PC-3 (cell line): ENCODE results near the gene ADH7. TPM values are rescaled to one million over a fixed set of nuclear protein-coding genes. Genes with fewer than 3 reads are reported as not detected.

Experiments used
- ATAC-seq: fragments of 200-7000 bp; cut with Tn5 transposase; 2 replicates; pipeline ENCODE4 v1.9.1; 2020; ENCODE audit warnings: mild to moderate bottlenecking, moderate library complexity
- Bru-seq: library from RNA; stranded (reverse); fragments of 400-500 nt; gene quantifications from one replicate; lab custom pipeline; 2021; lab: Mats Ljungman, UMichigan
- BruChase-seq, 2 experiments: library from RNA; stranded (reverse); fragments of 400-500 nt; gene quantifications; one replicate each; lab custom pipeline; 2021; lab: Mats Ljungman, UMichigan
- BruUV-seq: library from RNA; stranded (reverse); fragments of 400-500 nt; replicated peaks from 2 replicates; lab custom pipeline; 2021; lab: Mats Ljungman, UMichigan
- CTCF ChIA-PET: fragments of 300-600 bp; sonication (Branson Sonifier 250); formaldehyde crosslinking; loops from one replicate; lab custom pipeline; 2022; ENCODE audit warnings: antibody characterized with exemption; lab: Charles Lee
- POLR2A ChIA-PET: fragments of 300-600 bp; sonication (Branson Sonifier 250); formaldehyde crosslinking; loops from one replicate; lab custom pipeline; 2022; ENCODE audit warnings: antibody characterized with exemption; ENCODE audit not compliant: unreplicated experiment; lab: Charles Lee
- DNase-seq: peaks from one replicate; pipeline ENCODE4 v3.0.0-alpha.2; 2015
- H2AFZ ChIP-seq: fragments of 300-600 bp; sonication (generic); 2 replicates; pipeline ENCODE4 v1.6.0; 2016; ENCODE audit warnings: antibody characterized with exemption, low read length
- H3F3A ChIP-seq: fragments of 300-600 bp; sonication (generic); one replicate; pipeline ENCODE4 v1.6.0; 2017; ENCODE audit warnings: antibody characterized with exemption, low read length, control low read depth, mild to moderate bottlenecking; ENCODE audit not compliant: unreplicated experiment
- H3K27ac ChIP-seq: fragments of 300-600 bp; sonication (generic); 2 replicates; pipeline ENCODE4 v1.5.1; 2016; ENCODE audit warnings: mild to moderate bottlenecking, low read length
- H3K27me3 ChIP-seq: fragments of 300-600 bp; sonication (generic); 2 replicates; pipeline ENCODE4 v1.6.1; 2016; ENCODE audit warnings: low read length, mixed read lengths
- H3K36me3 ChIP-seq: fragments of 300-600 bp; sonication (generic); 2 replicates; pipeline ENCODE4 v1.6.1; 2016; ENCODE audit warnings: low read depth, mixed run types, low read length, mixed read lengths
- H3K4me1 ChIP-seq: fragments of 300-600 bp; sonication (generic); 2 replicates; pipeline ENCODE4 v1.5.1; 2016; ENCODE audit warnings: low read length; ENCODE audit not compliant: insufficient read depth
- H3K4me2 ChIP-seq: fragments of 300-600 bp; sonication (generic); 2 replicates; pipeline ENCODE4 v1.6.0; 2016; ENCODE audit warnings: low read length
- H3K4me3 ChIP-seq: fragments of 300-600 bp; sonication (generic); 2 replicates; pipeline ENCODE4 v1.5.1; 2016; ENCODE audit warnings: mild to moderate bottlenecking, low read length, mixed read lengths
- H3K79me2 ChIP-seq: fragments of 300-600 bp; sonication (generic); 2 replicates; pipeline ENCODE4 v1.6.1; 2017; ENCODE audit warnings: low read length, mixed read lengths
- H3K9ac ChIP-seq: fragments of 300-600 bp; sonication (generic); 2 replicates; pipeline ENCODE4 v1.6.0; 2016; ENCODE audit warnings: mild to moderate bottlenecking, low read length
- H3K9me2 ChIP-seq: fragments of 300-600 bp; sonication (generic); replicated peaks from 2 replicates; pipeline ENCODE4 v1.6.1; 2016; ENCODE audit warnings: mixed run types, low read length, mixed read lengths
- H3K9me3 ChIP-seq: fragments of 300-600 bp; sonication (generic); 2 replicates; pipeline ENCODE4 v1.6.1; 2016; ENCODE audit warnings: low read length, mixed read lengths
- H4K20me1 ChIP-seq: fragments of 300-600 bp; sonication (generic); 2 replicates; pipeline ENCODE4 v1.6.1; 2016; ENCODE audit warnings: low read length, mixed read lengths
- CTCF ChIP-seq: fragments of 300-600 bp; sonication (generic); conservative IDR thresholded peaks from 2 replicates; pipeline ENCODE4 v1.5.1; 2017; ENCODE audit warnings: antibody characterized with exemption, low read depth, mild to moderate bottlenecking, low read length
- EZH2 ChIP-seq: fragments of 300-600 bp; sonication (generic); IDR thresholded peaks from one replicate; pipeline ENCODE4 v1.6.1; 2017; ENCODE audit warnings: antibody characterized with exemption, mild to moderate bottlenecking, low read length; ENCODE audit not compliant: unreplicated experiment
- EZH2phosphoT487 ChIP-seq: fragments of 300-600 bp; sonication (generic); IDR thresholded peaks from 2 replicates; pipeline ENCODE4 v1.6.1; 2018; ENCODE audit warnings: mild to moderate bottlenecking, antibody characterized with exemption, low read length, borderline replicate concordance
- intact Hi-C: fragments of 100-400 bp; cut with micrococcal nuclease; formaldehyde crosslinking; loops from 2 replicates; pipeline ENCODE4 v1.9.0; 2023
- long read RNA-seq: library from polyadenylated mRNA; unstranded; transcript quantifications from one replicate; pipeline ENCODE4 v2.0.0, GENCODE V29; 2021; ENCODE audit not compliant: unreplicated experiment
- total RNA-seq: library from RNA; depleted of rRNA; stranded (reverse); fragments of >200 nt; gene quantifications from 2 replicates; pipeline ENCODE4 v1.2.3, GENCODE V29; 2014; rRNA removed

Gene ADH7
- total RNA-seq: not detected in 2 replicates
- percentile 2 among the genes with signal in this experiment for Bru-seq, nascent RNA
- BruChase-seq, experiment 1, labeled RNA remaining after a 6-hour chase: percentile 10 among the genes with signal in this experiment
- percentile 8 among the genes with signal in this experiment for BruChase-seq, experiment 2, labeled RNA remaining after a 2-hour chase
- long read RNA-seq: 0 reads

DNA sequence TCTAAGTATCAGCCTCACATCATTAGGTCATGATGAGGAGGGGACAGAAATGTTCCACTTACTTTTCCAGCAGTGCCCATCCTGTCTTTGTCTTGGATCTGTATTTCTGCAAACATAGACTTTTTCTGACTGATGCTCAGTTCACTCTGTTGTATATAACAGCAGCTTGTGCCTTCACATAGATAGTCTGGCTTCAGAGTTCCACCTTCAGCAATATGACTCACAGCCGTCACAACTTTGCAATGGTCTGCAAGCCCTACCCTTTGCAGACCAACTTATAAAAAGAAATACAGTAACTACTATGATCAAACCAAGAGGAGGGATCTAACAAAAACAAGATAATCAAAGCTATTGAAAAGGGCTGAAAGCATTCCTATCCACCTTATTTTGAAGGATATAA is at the start of gene ADH7:
Gene ADH7 (minus strand): TSS at position 189 of the 400 bp plus-strand sequence. CDS start 109 bp downstream, at position 80.
- H3K9me3 ChIP-seq: no peaks in the 10 kb centered on the region
- ATAC-seq (no peak), DNase-seq (no peak)
- H3K9ac ChIP-seq: no peak within 1 kb of the TSS
- H3K4me1 ChIP-seq: no peaks in the 10 kb centered on the region
- TF ChIP-seq EZH2phosphoT487 (no peak), EZH2 (no peak), CTCF (no peak)
- no peaks in the 10 kb centered on the region for H3K79me2 ChIP-seq
- no peak within 1 kb of the TSS for H3K27ac ChIP-seq
- H3K27me3 ChIP-seq: no peaks in the 10 kb centered on the region
- H3K4me2 ChIP-seq: no peak within 1 kb of the TSS
- no TSS peak for BruUV-seq
- no peaks in the 10 kb centered on the region for H3K9me2 ChIP-seq
- intact Hi-C loops: no loop called here
- no peak within 1 kb of the TSS for H3K4me3 ChIP-seq
- POLR2A ChIA-PET: no interaction called here
- CTCF ChIA-PET: no interaction called here
- H3F3A ChIP-seq: no peaks in the 10 kb centered on the region
- no peaks in the 10 kb centered on the region for H4K20me1 ChIP-seq
- H3K36me3 ChIP-seq: no peaks in the 10 kb centered on the region
- H2AFZ ChIP-seq: no peak within 1 kb of the TSS

DNA sequence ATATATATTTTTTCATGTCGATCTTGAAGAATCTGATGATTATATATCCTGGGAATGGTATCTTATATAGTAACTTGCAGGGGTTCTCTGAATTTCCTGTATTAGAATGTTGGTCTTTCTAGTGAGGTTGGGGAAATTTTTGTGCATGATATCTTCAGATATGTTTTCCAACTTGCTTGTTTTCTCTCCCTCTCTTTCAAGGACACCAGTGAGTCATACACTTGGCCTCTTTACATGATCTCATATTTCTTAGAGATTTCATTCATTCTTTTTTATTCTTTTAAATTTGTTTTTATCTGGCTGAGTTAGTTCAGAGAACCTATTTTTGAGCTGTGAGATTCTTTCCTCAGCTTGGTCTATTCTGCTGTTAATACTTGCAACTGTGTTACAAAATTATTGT is 48.5 kb upstream of the ADH7 start:
- CTCF ChIA-PET: no interaction called here
- H3F3A ChIP-seq: no peaks in the 10 kb centered on the region
- no peaks in the 10 kb centered on the region for H3K79me2 ChIP-seq
- H2AFZ ChIP-seq: no peak overlapping the region
- H3K27ac ChIP-seq: no peak overlapping the region
- BruUV-seq: no TSS peak
- ATAC-seq (no peak), DNase-seq (peak; percentile 24)
- H4K20me1 ChIP-seq: no peaks in the 10 kb centered on the region
- no peak overlapping the region for H3K4me2 ChIP-seq
- peaks cover 8% of the 10 kb centered on the region; the same call in 1 of the 2 replicates for H3K9me3 ChIP-seq
- H3K27me3 ChIP-seq: no peaks in the 10 kb centered on the region
- H3K9me2 ChIP-seq: no peaks in the 10 kb centered on the region
- no peaks in the 10 kb centered on the region for H3K4me1 ChIP-seq
- no peak overlapping the region for H3K9ac ChIP-seq
- TF ChIP-seq EZH2phosphoT487 (no peak), CTCF (no peak), EZH2 (no peak)
- POLR2A ChIA-PET: no interaction called here
- intact Hi-C loops: no loop called here
- H3K36me3 ChIP-seq: no peaks in the 10 kb centered on the region
- no peak overlapping the region for H3K4me3 ChIP-seq

DNA sequence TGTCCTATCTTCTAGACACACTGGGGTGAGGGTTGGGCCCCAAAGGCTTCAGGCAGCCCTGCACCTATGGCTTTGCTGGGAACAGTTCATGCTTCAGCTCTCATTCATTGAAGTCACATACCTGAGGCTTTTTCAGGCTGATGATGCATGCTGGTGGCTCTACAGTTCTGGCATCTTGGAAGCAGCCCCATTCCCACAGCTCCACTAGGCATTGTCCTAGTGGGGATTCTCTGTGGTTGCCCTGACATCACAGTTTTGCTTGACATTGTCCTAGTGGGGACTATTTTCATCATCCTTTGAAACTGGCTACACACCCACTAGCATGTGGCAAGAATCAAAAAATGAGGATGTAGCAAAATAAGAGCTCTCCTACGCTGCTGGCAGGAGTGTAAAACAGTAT is 38.0 kb upstream of the ADH7 start:
- H3K36me3 ChIP-seq: no peaks in the 10 kb centered on the region
- POLR2A ChIA-PET: no interaction called here
- no peaks in the 10 kb centered on the region for H4K20me1 ChIP-seq
- intact Hi-C loops: no loop called here
- no peaks in the 10 kb centered on the region for H3K27me3 ChIP-seq
- TF ChIP-seq CTCF (no peak), EZH2phosphoT487 (no peak), EZH2 (no peak)
- no peaks in the 10 kb centered on the region for H3K79me2 ChIP-seq
- no peak overlapping the region for H3K27ac ChIP-seq
- H3K9me2 ChIP-seq: no peaks in the 10 kb centered on the region
- no peaks in the 10 kb centered on the region for H3K4me1 ChIP-seq
- H3K4me3 ChIP-seq: no peak overlapping the region
- DNase-seq (no peak), ATAC-seq (no peak)
- no peak overlapping the region for H3K4me2 ChIP-seq
- H3K9me3 ChIP-seq: no peaks in the 10 kb centered on the region
- H3K9ac ChIP-seq: no peak overlapping the region
- BruUV-seq: no TSS peak
- CTCF ChIA-PET: no interaction called here
- H2AFZ ChIP-seq: no peak overlapping the region
- no peaks in the 10 kb centered on the region for H3F3A ChIP-seq
